Stimulated activated naive CD8-positive, alpha-beta T cell treated with anti-CD3 and anti-CD28 coated beads, Interleukin-15, amount 100 ng/mL, for 72 hours (primary cell): ENCODE measurements around the gene CENPVL2.
"Not testable (repeated sequence)": the region's sequence is repeated elsewhere in the genome, so short reads cannot be mapped to it uniquely, and the experiment has no call there.

Experiments
- ATAC-seq: fragments of 150-1000 bp; cut with Tn5 transposase; 2 replicates; pipeline ENCODE4 v1.10.0; 2021; ENCODE audit warnings: mild to moderate bottlenecking, moderate library complexity
- DNase-seq, 2 donors: peaks; one replicate each; pipeline ENCODE4 v3.0.0; 2021 to 2022
- H3K27ac Mint-ChIP-seq, 2 donors: one replicate each; pipeline ENCODE4 v1.8.0; 2022; ENCODE audit warnings: mild to moderate bottlenecking in 2 of 2, mixed read lengths in 2 of 2, moderate library complexity in 2 of 2
- H3K27me3 Mint-ChIP-seq: one replicate; pipeline ENCODE4 v1.8.0; 2022; ENCODE audit warnings: mixed read lengths
- H3K4me1 Mint-ChIP-seq: one replicate; pipeline ENCODE4 v1.8.0; 2022; ENCODE audit warnings: mild to moderate bottlenecking, mixed read lengths
- H3K4me3 Mint-ChIP-seq, 2 donors: one replicate each; pipeline ENCODE4 v1.8.0; 2022; ENCODE audit warnings: mild to moderate bottlenecking in 2 of 2, mixed read lengths in 2 of 2, moderate library complexity in 1 of 2
- H3K9me3 Mint-ChIP-seq, 2 donors: one replicate each; pipeline ENCODE4 v1.8.0; 2022; ENCODE audit warnings: mixed read lengths in 2 of 2

The CENPVL2 gene

DNA sequence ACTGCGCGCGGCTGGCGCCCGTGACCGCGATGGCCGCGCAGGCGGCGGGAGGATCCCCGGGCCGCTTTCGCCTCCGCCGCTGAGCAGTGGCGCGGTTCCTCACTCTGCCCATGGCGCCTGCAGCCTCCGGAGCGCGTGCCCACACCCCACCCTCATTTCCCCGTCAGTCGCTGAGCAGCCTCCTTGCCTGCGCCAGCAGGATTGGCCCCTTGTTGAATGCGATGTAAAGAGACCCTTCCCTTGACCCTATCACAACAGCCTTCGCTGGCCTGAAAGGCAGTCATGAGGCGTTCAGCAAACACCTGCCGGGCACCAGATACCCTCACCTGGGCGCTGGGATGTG is at the start of gene CENPVL2:
Gene CENPVL2, minus strand, starts transcription at position 112 of the 343 bp plus-strand sequence. Its CDS starts 0 bp downstream, at position 112.
- H3K4me1 Mint-ChIP-seq, H3K27ac Mint-ChIP-seq, H3K4me3 Mint-ChIP-seq, H3K9me3 Mint-ChIP-seq, H3K27me3 Mint-ChIP-seq, DNase-seq: not testable (repeated sequence)
- ATAC-seq = peak; percentile 15

DNA sequence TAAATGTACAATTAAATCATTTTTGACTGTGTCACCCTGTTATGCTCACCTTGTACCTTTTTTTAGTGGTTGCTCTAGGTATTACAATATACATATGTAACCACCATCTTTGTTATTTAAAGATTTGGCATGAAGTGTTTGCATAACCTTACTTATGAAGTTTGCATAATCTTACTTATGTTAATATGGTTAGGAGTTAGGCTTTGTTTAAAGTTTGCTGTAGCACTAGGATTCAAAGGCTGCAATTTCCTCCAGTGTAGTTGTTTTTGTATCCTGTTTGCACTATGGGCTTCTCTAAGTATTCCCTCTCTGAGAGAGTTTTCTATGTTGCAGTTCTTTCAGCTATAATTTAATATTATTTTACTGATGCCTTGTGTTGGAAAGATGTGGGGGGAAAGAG is 45.6 kb upstream of the CENPVL2 start:
- Mint-ChIP-seq H3K4me3 (no peak overlapping the region), H3K27me3 (no peaks in the 10 kb centered on the region), H3K9me3 (no peaks in the 10 kb centered on the region), H3K27ac (no peak overlapping the region), H3K4me1 (no peaks in the 10 kb centered on the region)
- no peak for ATAC-seq
- no peak for DNase-seq

DNA sequence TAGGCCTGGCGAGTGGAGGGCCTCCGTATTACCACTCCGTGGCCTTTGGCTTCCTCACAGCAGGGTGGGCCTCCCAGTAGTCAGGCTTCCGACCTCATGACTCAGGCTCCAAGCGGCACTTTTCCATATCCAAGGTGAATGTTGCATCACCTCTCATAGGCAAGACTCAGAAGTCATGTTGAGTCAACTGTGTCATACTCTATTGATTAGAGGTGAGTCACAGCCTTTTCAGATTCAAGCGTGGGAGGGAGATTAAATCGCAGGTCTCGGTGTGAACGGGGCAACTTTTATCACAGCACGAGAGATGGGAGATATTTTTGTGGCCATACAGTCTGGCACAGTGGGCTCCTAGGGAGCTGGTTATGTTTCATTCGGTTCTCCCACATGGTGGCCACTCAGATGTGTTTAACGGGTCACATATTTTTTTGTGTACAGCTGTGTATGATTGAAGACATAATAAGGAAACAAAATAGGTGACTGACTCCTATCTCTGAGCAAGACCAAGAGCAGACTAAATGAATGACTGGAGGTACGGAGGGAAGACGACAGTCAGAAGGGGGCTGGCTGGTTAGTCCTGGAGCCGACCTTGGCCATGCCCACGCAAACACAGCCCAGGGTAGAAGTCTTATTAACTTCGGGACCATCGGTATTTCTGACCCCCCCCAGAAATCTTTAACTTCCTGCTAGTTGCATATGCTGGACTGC is 30.5 kb upstream of the CENPVL2 start:
- not testable (repeated sequence) for H3K4me1 Mint-ChIP-seq, DNase-seq, H3K9me3 Mint-ChIP-seq, H3K4me3 Mint-ChIP-seq, ATAC-seq, H3K27me3 Mint-ChIP-seq, H3K27ac Mint-ChIP-seq

DNA sequence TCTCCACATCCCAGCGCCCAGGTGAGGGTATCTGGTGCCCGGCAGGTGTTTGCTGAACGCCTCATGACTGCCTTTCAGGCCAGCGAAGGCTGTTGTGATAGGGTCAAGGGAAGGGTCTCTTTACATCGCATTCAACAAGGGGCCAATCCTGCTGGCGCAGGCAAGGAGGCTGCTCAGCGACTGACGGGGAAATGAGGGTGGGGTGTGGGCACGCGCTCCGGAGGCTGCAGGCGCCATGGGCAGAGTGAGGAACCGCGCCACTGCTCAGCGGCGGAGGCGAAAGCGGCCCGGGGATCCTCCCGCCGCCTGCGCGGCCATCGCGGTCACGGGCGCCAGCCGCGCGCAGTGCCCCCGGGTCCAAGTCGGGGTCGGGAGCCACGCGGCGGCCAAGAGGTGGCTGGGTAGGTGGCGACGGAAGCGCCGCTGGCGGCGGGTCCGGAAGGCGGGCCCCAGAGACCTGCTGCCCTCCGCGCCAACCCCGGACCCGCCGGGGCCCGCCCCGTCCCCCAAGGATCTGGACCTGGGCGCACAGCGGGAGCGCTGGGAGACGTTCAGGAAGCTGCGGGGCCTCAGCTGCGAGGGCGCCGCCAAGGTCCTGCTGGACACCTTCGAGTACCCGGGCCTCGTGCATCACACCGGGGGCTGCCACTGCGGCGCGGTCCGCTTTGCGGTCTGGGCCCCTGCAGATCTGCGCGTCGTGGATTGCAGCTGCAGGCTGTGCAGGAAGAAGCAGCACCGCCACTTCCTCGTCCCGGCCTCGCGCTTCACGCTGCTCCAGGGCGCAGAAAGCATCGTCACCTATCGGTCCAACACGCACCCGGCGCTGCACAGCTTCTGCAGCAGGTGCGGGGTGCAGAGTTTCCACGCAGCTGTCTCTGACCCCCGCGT is 27.9 kb upstream of the CENPVL2 start, which contains the start of gene CENPVL1:
Gene CENPVL1, plus strand, starts transcription at position 236 of the 888 bp plus-strand sequence. Its CDS starts 0 bp downstream, at position 236.
- H3K4me3 Mint-ChIP-seq, H3K27ac Mint-ChIP-seq, H3K9me3 Mint-ChIP-seq, H3K4me1 Mint-ChIP-seq, DNase-seq, H3K27me3 Mint-ChIP-seq: not testable (repeated sequence)
- peak; percentile 31 for ATAC-seq

DNA sequence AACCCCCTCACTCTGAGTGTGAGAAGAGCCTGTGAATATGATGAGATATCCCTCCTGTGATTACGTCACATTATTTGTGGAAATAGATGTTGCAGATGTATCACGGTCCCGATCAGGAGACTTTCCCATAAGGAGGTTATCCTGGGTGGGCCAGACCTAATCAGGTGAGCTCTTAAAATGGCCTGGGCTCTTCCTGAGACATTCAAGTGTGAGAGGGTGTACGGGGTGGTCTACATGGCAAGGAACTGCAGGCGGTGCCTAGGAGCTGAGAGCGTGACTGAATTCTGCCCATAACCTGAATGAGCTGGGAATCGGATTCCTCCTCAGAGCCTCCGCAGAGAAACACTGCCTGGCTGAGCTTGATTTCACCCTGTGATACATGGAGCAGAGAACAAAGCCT is 14.8 kb upstream of the CENPVL2 start:
- Mint-ChIP-seq H3K27ac (no peak overlapping the region), H3K4me1 (no peaks in the 10 kb centered on the region), H3K27me3 (peaks cover 14% of the 10 kb centered on the region), H3K4me3 (no peak overlapping the region), H3K9me3 (no peaks in the 10 kb centered on the region)
- DNase-seq (no peak), ATAC-seq (no peak)

DNA sequence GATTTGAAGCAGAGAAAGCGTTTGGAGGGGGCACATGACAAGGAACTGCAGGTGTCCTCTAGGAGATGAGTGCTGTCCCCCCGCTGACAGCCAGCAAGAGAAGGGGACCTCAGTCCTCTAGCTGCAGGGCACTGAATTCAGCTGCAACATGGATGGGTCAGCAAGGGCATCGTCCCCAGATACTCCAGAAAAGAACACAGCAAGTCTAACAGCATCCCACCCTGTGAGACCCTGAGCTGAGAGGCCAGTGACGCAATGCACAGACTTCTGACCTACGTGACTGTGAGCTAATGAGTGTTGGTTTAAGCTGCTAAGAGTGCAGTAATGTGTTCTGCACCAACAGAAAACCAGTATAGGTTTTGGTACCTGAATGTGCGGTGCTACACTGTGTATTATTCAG is 11.6 kb upstream of the CENPVL2 start:
- no peaks in the 10 kb centered on the region for H3K4me1 Mint-ChIP-seq
- DNase-seq = no peak
- no peak for ATAC-seq
- no peak overlapping the region for H3K4me3 Mint-ChIP-seq
- H3K27ac Mint-ChIP-seq = no peak overlapping the region
- H3K27me3 Mint-ChIP-seq = peaks cover 14% of the 10 kb centered on the region
- H3K9me3 Mint-ChIP-seq = no peaks in the 10 kb centered on the region

DNA sequence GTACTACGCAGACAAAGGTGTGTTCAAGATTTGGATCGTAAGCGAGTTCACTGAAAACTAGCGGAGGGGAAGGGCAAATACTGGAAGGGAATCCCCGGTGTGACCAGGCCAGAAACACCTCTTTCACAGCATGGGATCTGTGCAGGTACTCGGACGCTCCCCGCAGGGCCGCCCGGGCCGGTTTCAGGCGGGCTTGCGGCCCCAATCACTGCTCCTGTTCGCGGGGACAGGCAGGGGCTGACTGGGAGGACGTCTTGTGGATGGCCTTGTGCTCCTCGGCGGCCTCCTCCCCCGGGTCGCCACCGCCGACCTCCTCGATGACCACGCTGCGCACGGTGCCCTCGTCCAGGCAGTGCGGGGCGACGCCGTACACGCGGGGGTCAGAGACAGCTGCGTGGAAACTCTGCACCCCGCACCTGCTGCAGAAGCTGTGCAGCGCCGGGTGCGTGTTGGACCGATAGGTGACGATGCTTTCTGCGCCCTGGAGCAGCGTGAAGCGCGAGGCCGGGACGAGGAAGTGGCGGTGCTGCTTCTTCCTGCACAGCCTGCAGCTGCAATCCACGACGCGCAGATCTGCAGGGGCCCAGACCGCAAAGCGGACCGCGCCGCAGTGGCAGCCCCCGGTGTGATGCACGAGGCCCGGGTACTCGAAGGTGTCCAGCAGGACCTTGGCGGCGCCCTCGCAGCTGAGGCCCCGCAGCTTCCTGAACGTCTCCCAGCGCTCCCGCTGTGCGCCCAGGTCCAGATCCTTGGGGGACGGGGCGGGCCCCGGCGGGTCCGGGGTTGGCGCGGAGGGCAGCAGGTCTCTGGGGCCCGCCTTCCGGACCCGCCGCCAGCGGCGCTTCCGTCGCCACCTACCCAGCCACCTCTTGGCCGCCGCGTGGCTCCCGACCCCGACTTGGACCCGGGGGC is 567 bp downstream of the CENPVL2 start:
- not testable (repeated sequence) for H3K9me3 Mint-ChIP-seq, H3K4me1 Mint-ChIP-seq, DNase-seq, H3K4me3 Mint-ChIP-seq, H3K27ac Mint-ChIP-seq, H3K27me3 Mint-ChIP-seq
- ATAC-seq = peak; percentile 42

DNA sequence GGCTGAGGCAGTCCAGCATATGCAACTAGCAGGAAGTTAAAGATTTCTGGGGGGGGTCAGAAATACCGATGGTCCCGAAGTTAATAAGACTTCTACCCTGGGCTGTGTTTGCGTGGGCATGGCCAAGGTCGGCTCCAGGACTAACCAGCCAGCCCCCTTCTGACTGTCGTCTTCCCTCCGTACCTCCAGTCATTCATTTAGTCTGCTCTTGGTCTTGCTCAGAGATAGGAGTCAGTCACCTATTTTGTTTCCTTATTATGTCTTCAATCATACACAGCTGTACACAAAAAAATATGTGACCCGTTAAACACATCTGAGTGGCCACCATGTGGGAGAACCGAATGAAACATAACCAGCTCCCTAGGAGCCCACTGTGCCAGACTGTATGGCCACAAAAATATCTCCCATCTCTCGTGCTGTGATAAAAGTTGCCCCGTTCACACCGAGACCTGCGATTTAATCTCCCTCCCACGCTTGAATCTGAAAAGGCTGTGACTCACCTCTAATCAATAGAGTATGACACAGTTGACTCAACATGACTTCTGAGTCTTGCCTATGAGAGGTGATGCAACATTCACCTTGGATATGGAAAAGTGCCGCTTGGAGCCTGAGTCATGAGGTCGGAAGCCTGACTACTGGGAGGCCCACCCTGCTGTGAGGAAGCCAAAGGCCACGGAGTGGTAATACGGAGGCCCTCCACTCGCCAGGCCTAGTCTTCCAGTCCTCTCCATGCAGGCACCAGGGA is 2.8 kb downstream of the CENPVL2 start:
- DNase-seq, H3K9me3 Mint-ChIP-seq, H3K4me3 Mint-ChIP-seq, ATAC-seq, H3K4me1 Mint-ChIP-seq, H3K27me3 Mint-ChIP-seq, H3K27ac Mint-ChIP-seq: not testable (repeated sequence)

DNA sequence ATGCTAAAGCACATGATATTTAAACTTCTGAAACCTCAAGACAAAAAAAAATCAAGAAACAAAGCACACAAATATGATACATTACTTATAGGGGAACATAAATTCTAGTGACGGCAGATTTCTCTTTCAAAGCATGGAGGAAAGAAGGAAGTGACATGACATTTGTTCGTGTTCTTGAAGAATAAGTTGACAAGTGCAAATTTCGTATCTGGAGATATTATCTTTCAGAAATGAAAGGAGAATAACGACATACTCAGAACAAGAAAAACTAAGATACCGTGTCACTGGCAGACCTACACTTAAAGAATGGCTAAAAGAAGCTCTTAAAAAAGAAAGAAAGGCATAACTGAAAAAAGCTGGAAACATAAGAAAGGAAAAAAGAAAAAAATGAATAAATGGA is 16.6 kb downstream of the CENPVL2 start:
- H3K27me3 Mint-ChIP-seq = no peaks in the 10 kb centered on the region
- peaks cover 4% of the 10 kb centered on the region for H3K4me1 Mint-ChIP-seq
- H3K4me3 Mint-ChIP-seq = no peak overlapping the region
- no peak overlapping the region for H3K27ac Mint-ChIP-seq
- no peak for DNase-seq
- H3K9me3 Mint-ChIP-seq = no peaks in the 10 kb centered on the region
- no peak for ATAC-seq

DNA sequence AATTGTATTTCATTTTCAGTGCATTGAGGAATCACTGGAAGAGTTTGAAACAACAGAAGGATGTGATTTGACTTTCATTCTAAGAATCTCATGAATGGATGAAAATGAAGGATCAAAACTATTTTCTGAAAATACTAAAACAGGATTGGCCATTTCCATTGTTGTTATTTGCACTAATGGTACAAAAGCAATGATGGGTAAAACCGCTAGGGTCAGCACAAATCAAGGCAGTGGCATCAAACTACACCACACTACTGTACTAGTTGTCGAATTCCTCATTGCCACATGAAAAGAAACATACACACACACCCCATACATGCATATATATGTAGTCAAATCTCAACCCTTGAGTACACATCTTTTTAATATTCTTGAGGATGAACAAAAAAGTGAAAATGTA is 39.3 kb downstream of the CENPVL2 start:
- H3K4me1 Mint-ChIP-seq = no peaks in the 10 kb centered on the region
- ATAC-seq = no peak
- no peak overlapping the region for H3K4me3 Mint-ChIP-seq
- no peak overlapping the region for H3K27ac Mint-ChIP-seq
- H3K27me3 Mint-ChIP-seq = peaks cover 33% of the 10 kb centered on the region
- DNase-seq = no peak
- no peaks in the 10 kb centered on the region for H3K9me3 Mint-ChIP-seq

DNA sequence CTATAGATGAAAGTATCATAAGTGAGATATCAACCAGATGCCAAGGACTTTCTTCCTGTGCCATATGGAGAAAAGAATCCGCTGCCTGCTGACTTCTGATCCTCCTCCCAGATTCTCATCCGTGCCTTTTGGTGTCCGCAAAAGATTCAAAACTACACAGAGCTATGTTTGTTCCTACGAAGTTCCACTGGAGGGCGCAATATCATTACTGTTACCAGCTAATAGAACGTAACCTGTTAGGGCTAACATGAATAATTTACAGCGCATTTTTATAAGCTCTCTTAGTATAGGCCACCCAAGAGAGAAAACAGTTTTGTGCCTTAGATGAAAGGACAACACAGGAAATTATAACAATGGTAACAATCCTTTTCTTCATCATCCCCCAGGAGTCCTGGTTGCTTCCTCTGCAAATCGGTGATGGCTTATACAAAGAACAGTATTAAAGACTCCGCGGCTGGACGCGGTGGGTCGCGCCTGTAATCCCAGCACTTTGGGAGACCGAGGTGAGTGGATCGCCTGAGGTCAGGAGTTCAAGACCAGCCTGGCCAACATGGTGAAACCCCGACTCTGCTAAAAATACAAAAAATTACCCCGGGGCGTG is 41.1 kb downstream of the CENPVL2 start:
- ATAC-seq (no peak), DNase-seq (peak in 1 of 2 donors; percentile 2)
- Mint-ChIP-seq H3K9me3 (no peaks in the 10 kb centered on the region), H3K27me3 (peaks cover 22% of the 10 kb centered on the region), H3K4me3 (no peak overlapping the region), H3K4me1 (no peaks in the 10 kb centered on the region), H3K27ac (no peak overlapping the region)

DNA sequence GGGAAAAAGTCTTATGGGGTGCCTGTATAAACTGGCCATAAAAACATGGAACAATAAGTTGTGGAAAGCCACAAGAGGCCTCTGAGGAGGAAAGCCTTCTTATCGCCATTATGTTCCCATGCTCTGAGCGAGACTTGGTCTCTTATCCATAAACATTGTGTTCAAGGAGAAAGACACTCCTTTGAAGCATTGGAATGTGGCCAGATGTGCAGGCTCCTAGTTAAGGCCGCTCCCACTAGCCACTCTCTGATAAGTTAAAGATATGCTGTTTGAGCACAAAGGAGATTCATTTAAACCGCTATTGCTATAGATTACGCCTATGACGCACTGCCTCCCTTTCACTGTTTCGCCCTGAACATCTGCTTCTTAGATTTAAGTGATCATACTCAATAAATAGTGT is 46.1 kb downstream of the CENPVL2 start:
- not testable (repeated sequence) for H3K4me1 Mint-ChIP-seq, ATAC-seq

More for the DNA sequence above, 46.1 kb downstream of the CENPVL2 start:
- not testable (repeated sequence) for H3K4me3 Mint-ChIP-seq, H3K27ac Mint-ChIP-seq, H3K9me3 Mint-ChIP-seq, DNase-seq
- peaks cover 19% of the 10 kb centered on the region for H3K27me3 Mint-ChIP-seq
